Pancreas (tissue), 10 donors: Measurements from ENCODE around the gene SAGE1. TPM values are rescaled to one million over a fixed set of nuclear protein-coding genes. Genes with fewer than 3 reads are reported as not detected.
"Not testable (repeated sequence)": the region's sequence is repeated elsewhere in the genome, so short reads cannot be mapped to it uniquely, and the experiment has no call there.

Source experiments
- ATAC-seq, 4 donors: fragments of 200-7000 bp; cut with Tn5 transposase; one replicate each; pipeline versions ENCODE4 v1.8.0 to v1.9.1; 2020; ENCODE audit warnings: mild to moderate bottlenecking in 4 of 4, moderate library complexity in 4 of 4
- DNase-seq, 6 donors: peaks; one replicate each; pipeline ENCODE4 v3.0.0-alpha.2; 2020
- FAIRE-seq: peaks from 2 replicates; lab custom pipeline; 2012; peaks lifted over from hg19 to GRCh38; lab: Jason Lieb, UNC
- H3K27ac ChIP-seq, 4 donors: fragments of 200-600 bp; sonication (generic); 1 replicate in 3 of 4; 2 replicates in 1 of 4; pipeline versions ENCODE4 v1.5.0 to v1.8.0; 2020
- H3K27me3 ChIP-seq, 4 donors: fragments of 200-600 bp; one replicate each; pipeline ENCODE4 v1.8.0; 2021
- H3K36me3 ChIP-seq, 3 donors: fragments of 200-600 bp; sonication (generic) in 1 of 3; one replicate each; pipeline versions ENCODE4 v1.5.0 to v1.8.0; 2020 to 2021
- H3K4me1 ChIP-seq, 3 donors: fragments of 200-600 bp; one replicate each; pipeline ENCODE4 v1.8.0; 2021
- H3K4me3 ChIP-seq, 4 donors: fragments of 200-600 bp; sonication (generic) in 2 of 4; one replicate each; pipeline versions ENCODE4 v1.5.0 to v1.8.0; 2020 to 2021
- H3K9me3 ChIP-seq, 4 donors: fragments of 200-600 bp; one replicate each; pipeline ENCODE4 v1.8.0; 2021
- WGBS, 2 donors: extraction: QIAGEN DNeasy Blood & Tissue Kit; methylation state at CpG; one replicate each; pipeline ENCODE4 v1.1.7; 2013; 5-methylcytosine and 5-hydroxymethylcytosine counted together
- intact Hi-C, 3 donors: fragments of 100-400 bp; cut with DNase I; formaldehyde crosslinking; loops; one replicate each; pipeline versions ENCODE4 v1.11.1 to v1.14.2; 2022
- polyA plus RNA-seq, 2 donors: library from polyadenylated mRNA; stranded (reverse); fragments of 200-250 nt; gene quantifications; one replicate each; pipeline ENCODE4 v1.2.3, GENCODE V29; 2013
- total RNA-seq, 6 donors: library from RNA; stranded (reverse); fragmentation: NEBNext Ultra II Directional in 4 of 6; extraction: Animal tissue kit (Norgen Biotek cat#: 25700) in 4 of 6; gene quantifications; one replicate each; pipeline versions ENCODE4 v1.2.1 to v1.2.4, GENCODE V29; 2021 to 2023
- TF ChIP-seq, protein P1 (sequence below), 4 donors: fragments of 200-600 bp; sonication (generic) in 3 of 4; IDR thresholded peaks; one replicate each; pipeline versions ENCODE4 v1.5.0 to v1.8.0; 2021; ENCODE audit warnings: antibody characterized with exemption in 4 of 4
- donor health status: healthy with polysubstance abuse.
- donor health status: DM: no; HTN: no; CAD: no; lungs with moderate emphysema.
- donor health status: DM: no; HTN: no; CAD: no.
- donor health status: control.
- donor health status: control.
- donor health status: Bipolar disorder and iron deficiency.
- donor health status: DM: yes; HTN: yes; CAD: no.
- donor health status: DM: no; HTN: no; CAD: no.
- donor health status: DM: no; HTN: no; CAD: no.
- donor health status: DM: yes; HTN: yes; CAD: no.

SAGE1 gene, protein sequence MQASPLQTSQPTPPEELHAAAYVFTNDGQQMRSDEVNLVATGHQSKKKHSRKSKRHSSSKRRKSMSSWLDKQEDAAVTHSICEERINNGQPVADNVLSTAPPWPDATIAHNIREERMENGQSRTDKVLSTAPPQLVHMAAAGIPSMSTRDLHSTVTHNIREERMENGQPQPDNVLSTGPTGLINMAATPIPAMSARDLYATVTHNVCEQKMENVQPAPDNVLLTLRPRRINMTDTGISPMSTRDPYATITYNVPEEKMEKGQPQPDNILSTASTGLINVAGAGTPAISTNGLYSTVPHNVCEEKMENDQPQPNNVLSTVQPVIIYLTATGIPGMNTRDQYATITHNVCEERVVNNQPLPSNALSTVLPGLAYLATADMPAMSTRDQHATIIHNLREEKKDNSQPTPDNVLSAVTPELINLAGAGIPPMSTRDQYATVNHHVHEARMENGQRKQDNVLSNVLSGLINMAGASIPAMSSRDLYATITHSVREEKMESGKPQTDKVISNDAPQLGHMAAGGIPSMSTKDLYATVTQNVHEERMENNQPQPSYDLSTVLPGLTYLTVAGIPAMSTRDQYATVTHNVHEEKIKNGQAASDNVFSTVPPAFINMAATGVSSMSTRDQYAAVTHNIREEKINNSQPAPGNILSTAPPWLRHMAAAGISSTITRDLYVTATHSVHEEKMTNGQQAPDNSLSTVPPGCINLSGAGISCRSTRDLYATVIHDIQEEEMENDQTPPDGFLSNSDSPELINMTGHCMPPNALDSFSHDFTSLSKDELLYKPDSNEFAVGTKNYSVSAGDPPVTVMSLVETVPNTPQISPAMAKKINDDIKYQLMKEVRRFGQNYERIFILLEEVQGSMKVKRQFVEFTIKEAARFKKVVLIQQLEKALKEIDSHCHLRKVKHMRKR
- total RNA-seq (under 1 TPM in 1 of 6 donors, not detected in 5; 0.47 TPM), polyA plus RNA-seq (not detected)

DNA sequence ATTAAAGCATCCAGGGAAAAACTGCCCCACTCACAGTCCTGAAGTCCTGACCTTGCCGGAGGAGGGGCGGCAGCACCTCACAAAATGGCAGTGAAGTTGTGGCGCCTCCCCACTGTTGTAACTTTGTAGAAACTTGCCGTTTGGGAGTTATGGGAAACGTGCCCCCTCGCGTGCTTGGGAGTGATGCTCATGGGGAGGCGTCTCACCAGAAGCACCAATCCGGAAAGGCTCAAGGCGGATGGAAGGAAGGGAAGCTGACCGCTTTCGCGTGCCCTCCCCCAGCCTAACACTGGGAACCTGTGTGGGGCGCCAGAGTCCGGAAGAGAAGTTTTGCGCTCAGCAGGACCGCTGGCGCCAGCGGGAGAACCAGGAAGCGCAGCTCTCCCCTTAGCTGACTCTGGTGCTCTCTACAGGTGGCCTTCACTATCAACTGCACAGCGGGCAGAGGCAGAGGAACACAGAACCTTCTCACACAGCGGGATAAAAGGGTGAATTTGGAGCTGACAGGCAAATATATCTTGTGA lies at the start of gene SAGE1, which contains the start of gene CT45A10:
SAGE1 (plus strand) TSS at position 423 of the 524 bp plus-strand sequence. CDS start 2,527 bp downstream, outside the sequence.
CT45A10 (minus strand) TSS at position 151 of the 524 bp plus-strand sequence. CDS start 8,100 bp downstream, outside the sequence.
- TF ChIP-seq, protein P1, sequence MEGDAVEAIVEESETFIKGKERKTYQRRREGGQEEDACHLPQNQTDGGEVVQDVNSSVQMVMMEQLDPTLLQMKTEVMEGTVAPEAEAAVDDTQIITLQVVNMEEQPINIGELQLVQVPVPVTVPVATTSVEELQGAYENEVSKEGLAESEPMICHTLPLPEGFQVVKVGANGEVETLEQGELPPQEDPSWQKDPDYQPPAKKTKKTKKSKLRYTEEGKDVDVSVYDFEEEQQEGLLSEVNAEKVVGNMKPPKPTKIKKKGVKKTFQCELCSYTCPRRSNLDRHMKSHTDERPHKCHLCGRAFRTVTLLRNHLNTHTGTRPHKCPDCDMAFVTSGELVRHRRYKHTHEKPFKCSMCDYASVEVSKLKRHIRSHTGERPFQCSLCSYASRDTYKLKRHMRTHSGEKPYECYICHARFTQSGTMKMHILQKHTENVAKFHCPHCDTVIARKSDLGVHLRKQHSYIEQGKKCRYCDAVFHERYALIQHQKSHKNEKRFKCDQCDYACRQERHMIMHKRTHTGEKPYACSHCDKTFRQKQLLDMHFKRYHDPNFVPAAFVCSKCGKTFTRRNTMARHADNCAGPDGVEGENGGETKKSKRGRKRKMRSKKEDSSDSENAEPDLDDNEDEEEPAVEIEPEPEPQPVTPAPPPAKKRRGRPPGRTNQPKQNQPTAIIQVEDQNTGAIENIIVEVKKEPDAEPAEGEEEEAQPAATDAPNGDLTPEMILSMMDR (IDR thresholded peaks at IDR 0.05) = no peak
- Histone ChIP-seq H3K4me1 (no peaks in the 10 kb centered on the region), H3K4me3 (no peak within 1 kb of the TSS), H3K27ac (no peak within 1 kb of the TSS), H3K36me3 (no peaks in the 10 kb centered on the region), H3K9me3 (no peaks in the 10 kb centered on the region), H3K27me3 (no peaks in the 10 kb centered on the region)
- FAIRE-seq = no peak
- DNase-seq = no peak
- 71 to 83% methylated on average over 22 of the region's 22 CpGs for WGBS, 2 donors
- intact Hi-C loops = no loop called here
- ATAC-seq = no peak

DNA sequence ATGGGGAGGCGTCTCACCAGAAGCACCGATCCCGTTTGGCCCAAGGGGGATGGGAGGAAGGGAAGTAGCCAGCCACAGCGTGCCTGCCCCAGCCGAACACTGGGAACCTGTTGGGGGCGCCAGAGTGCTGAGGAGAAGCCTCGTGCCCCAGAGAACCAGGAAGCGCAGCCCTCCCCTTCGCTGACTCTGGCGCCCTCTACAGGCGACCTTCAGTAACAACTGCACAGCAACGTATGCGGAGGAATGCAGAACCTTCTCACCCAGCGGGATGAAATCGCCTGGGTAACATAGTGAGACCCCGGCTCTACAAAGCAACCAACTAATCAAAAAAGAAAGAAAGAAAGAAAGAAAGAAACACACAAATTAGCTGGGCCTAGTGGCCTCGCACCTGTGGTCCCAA lies 39.1 kb upstream of the SAGE1 start, which contains the start of gene CT45A8:
CT45A8 (minus strand) TSS at position 101 of the 400 bp plus-strand sequence. CDS start 3,755 bp downstream, outside the sequence.
- H3K27ac ChIP-seq, H3K36me3 ChIP-seq, ATAC-seq, DNase-seq, intact Hi-C loops, FAIRE-seq, H3K27me3 ChIP-seq, H3K4me3 ChIP-seq, H3K9me3 ChIP-seq, H3K4me1 ChIP-seq: not testable (repeated sequence)
- no CpG with 5 or more reads among the region's 17 CpGs for WGBS, 2 donors

DNA sequence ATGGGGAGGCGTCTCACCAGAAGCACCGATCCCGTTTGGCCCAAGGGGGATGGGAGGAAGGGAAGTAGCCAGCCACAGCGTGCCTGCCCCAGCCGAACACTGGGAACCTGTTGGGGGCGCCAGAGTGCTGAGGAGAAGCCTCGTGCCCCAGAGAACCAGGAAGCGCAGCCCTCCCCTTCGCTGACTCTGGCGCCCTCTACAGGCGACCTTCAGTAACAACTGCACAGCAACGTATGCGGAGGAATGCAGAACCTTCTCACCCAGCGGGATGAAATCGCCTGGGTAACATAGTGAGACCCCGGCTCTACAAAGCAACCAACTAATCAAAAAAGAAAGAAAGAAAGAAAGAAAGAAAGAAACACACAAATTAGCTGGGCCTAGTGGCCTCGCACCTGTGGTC lies 21.8 kb upstream of the SAGE1 start, which contains the start of gene CT45A9:
CT45A9 (minus strand) TSS at position 101 of the 400 bp plus-strand sequence. CDS start 3,751 bp downstream, outside the sequence.
- H3K27ac ChIP-seq, DNase-seq, H3K27me3 ChIP-seq, H3K4me1 ChIP-seq, intact Hi-C loops, FAIRE-seq, ATAC-seq, H3K9me3 ChIP-seq, H3K36me3 ChIP-seq, H3K4me3 ChIP-seq: not testable (repeated sequence)
- no CpG with 5 or more reads among the region's 17 CpGs for WGBS, 2 donors

DNA sequence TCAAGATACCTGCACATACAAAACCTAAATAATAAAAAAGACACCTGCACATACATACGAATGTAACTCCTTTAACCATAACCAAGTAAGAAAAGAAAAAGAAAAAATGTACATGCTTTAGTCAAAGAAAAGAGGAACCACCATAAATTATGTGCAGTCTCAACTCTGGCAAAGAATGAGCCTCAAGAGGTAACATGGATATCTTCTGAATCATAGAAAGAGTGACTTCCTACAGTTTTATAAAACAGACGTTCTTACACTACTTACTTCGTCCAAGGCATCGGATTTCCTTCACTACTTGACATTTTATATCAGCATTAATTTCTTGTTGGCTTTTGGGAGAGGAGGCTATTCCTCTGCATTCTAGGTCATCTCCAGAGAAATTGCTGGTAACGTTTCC lies 10.8 kb upstream of the SAGE1 start:
- H3K4me1 ChIP-seq, H3K9me3 ChIP-seq, H3K27ac ChIP-seq, H3K4me3 ChIP-seq, DNase-seq, FAIRE-seq, ATAC-seq, intact Hi-C loops, H3K36me3 ChIP-seq, H3K27me3 ChIP-seq: not testable (repeated sequence)
- 38 to 41% methylated on average over 4 of the region's 5 CpGs for WGBS, 2 donors

DNA sequence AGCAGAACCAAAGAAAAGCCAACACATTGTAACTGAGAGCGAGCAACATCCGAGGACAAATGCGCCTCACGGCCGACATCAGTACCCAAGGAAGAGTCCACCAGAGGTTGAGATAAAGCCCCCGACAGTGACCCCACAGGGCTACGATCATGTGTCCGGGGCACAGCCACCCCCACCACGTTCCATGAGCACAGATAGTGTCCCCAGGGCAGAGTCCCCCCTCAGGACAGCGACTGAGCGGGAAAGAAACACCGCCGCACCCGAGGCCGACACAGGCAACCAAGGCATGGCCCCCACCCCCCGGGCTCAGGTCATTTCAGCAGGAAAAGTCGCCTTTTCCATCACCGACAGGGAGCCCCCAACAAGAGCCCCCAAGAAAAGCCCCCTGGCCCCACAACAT lies 5.3 kb upstream of the SAGE1 start:
- H3K36me3 ChIP-seq, H3K4me1 ChIP-seq, H3K27ac ChIP-seq, ATAC-seq, H3K9me3 ChIP-seq, H3K27me3 ChIP-seq, FAIRE-seq, H3K4me3 ChIP-seq, intact Hi-C loops: not testable (repeated sequence)
- 81 to 83% methylated on average over 10 of the region's 18 CpGs for WGBS, 2 donors
- DNase-seq = peak in 1 of 6 donors; percentile 35

DNA sequence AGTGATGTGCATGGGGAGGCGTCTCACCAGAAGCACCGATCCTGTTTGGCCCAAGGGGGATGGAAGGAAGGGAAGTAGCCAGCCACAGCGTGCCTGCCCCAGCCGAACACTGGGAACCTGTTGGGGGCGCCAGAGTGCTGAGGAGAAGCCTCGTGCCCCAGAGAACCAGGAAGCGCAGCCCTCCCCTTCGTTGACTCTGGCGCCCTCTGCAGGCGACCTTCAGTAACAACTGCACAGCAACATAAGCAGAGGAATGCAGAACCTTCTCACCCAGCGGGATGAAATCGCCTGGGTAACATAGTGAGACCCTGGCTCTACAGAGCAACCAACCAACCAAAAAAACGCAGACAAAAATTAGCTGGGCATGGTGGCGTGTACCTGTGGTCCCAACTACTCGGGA lies 4.5 kb upstream of the SAGE1 start:
- intact Hi-C loops, H3K27me3 ChIP-seq, H3K27ac ChIP-seq, FAIRE-seq, H3K9me3 ChIP-seq, DNase-seq, H3K36me3 ChIP-seq, ATAC-seq, H3K4me3 ChIP-seq, H3K4me1 ChIP-seq: not testable (repeated sequence)
- 58 to 65% methylated on average over 12 to 15 of the region's 15 CpGs for WGBS, 2 donors
